GM18909 (cell line): ENCODE results near the gene CENPV.
"Not testable (repeated sequence)": the region's sequence is repeated elsewhere in the genome, so short reads cannot be mapped to it uniquely, and the experiment has no call there.

ENCODE experiments used
- ATAC-seq: cut with Tn5 transposase; IDR thresholded peaks from one replicate; pipeline ENCODE4 v1.9.1; 2021; ENCODE audit warnings: mild to moderate bottlenecking; ENCODE audit not compliant: unreplicated experiment, poor library complexity

CENPV gene

GRCh38 chr17:16319969-16320368 lies 33.3 kb downstream of the CENPV start:
- no peak for ATAC-seq

GRCh38 chr17:16314859-16315258 lies 38.4 kb downstream of the CENPV start:
- ATAC-seq, result no peak

- no peak for ATAC-seq
Measured at GRCh38 chr17:16314189-16314588, 39.1 kb downstream of the CENPV start.

GRCh38 chr17:16313139-16314090 lies 39.9 kb downstream of the CENPV start:
- no peak for ATAC-seq

GRCh38 chr17:16312061-16312460 lies 41.2 kb downstream of the CENPV start:
- not testable (repeated sequence) for ATAC-seq

GRCh38 chr17:16306211-16306610 lies 47.1 kb downstream of the CENPV start:
- no peak for ATAC-seq

GRCh38 chr17:16304830-16305229 lies 48.4 kb downstream of the CENPV start:
- no peak for ATAC-seq

GRCh38 chr17:16302856-16303255 lies 50.4 kb downstream of the CENPV start:
- ATAC-seq, result no peak

GRCh38 chr17:16301963-16302855 lies 51.1 kb downstream of the CENPV start:
- no peak for ATAC-seq

GRCh38 chr17:16300554-16300953 lies 52.7 kb downstream of the CENPV start:
- ATAC-seq, result no peak

GRCh38 chr17:16298140-16298662 lies 55.1 kb downstream of the CENPV start:
- ATAC-seq, result no peak

GRCh38 chr17:16297367-16298139 lies 55.7 kb downstream of the CENPV start:
- ATAC-seq, result no peak

GRCh38 chr17:16296072-16296471 lies 57.2 kb downstream of the CENPV start:
- not testable (repeated sequence) for ATAC-seq

- no peak for ATAC-seq
Measured at GRCh38 chr17:16294560-16294959, 58.7 kb downstream of the CENPV start.

GRCh38 chr17:16293931-16294330 lies 59.3 kb downstream of the CENPV start:
- no peak for ATAC-seq
